GM10248 (cell line): ENCODE results near the gene MYO1C.
"Not testable (repeated sequence)": the region's sequence is repeated elsewhere in the genome, so short reads cannot be mapped to it uniquely, and the experiment has no call there.

Experiments used
- CTCF ChIA-PET: fragments of 300-600 bp; sonication (Branson Sonifier 250); formaldehyde crosslinking; extraction: SDS; loops from one replicate; lab custom pipeline; 2021; ENCODE audit warnings: antibody characterized with exemption; lab: Yijun Ruan, JAX
- POLR2A ChIA-PET: fragments of 350-650 bp; sonication (Branson Sonifier 250); formaldehyde crosslinking; extraction: SDS; loops from one replicate; lab custom pipeline; 2020; ENCODE audit warnings: antibody characterized with exemption; lab: Yijun Ruan, JAX
- DNase-seq: peaks from one replicate; pipeline ENCODE4 v3.0.0; 2012; ENCODE audit errors: extremely low spot score
- CTCF ChIP-seq: IDR thresholded peaks from 2 replicates; pipeline ENCODE4 v1.5.1; 2012; ENCODE audit warnings: mild to moderate bottlenecking, low read depth; ENCODE audit errors: extremely low read depth, missing control alignments, control extremely low read depth

Gene MYO1C

DNA sequence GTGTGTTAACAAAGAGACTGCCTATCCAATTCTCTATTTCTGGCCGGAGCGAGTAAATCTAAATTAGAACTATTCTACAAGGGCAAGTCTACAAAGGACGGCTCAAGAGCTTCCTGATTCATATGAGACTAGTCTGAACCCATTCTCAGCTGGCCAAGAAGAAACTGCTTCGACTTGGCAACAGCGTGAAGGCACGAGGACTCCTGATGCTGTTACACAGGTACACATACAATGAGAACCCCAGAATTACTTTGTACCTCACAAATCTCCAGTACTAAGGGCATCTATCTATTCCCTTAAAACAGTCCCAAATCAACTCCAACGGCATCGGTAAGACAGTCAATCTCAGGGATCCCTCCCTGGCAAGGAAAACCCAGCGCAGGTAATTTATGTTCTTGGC is 37.9 kb downstream of the MYO1C start:
- DNase-seq: no peak

GRCh38 chr17:1453694-1454093 is 38.8 kb downstream of the MYO1C start:
- ChIA-PET CTCF (interaction anchor here (0.8 to 2.5 kb wide), 6 partner anchors 9 to 88 kb away, joined by 3 to 12 read pairs (median 3); no protein-coding TSS in a partner anchor), POLR2A (interaction anchor here (0.6 to 1.8 kb wide), 2 partner anchors 21 to 25 kb away, joined by 3 to 4 read pairs; no protein-coding TSS in a partner anchor)
- DNase-seq: not testable (repeated sequence)

More for the DNA sequence above, 37.9 kb downstream of the MYO1C start:
- CTCF ChIA-PET: interaction anchor here (0.8 to 2.5 kb wide), 7 partner anchors 9 to 89 kb away, joined by 3 to 12 read pairs (median 3); partner anchors contain the start of gene INPP5K
- POLR2A ChIA-PET: interaction anchor here (1.8 kb wide), 1 partner anchor 20 kb away, joined by 4 read pairs; no protein-coding TSS in a partner anchor
- TF ChIP-seq CTCF: no peak

DNA sequence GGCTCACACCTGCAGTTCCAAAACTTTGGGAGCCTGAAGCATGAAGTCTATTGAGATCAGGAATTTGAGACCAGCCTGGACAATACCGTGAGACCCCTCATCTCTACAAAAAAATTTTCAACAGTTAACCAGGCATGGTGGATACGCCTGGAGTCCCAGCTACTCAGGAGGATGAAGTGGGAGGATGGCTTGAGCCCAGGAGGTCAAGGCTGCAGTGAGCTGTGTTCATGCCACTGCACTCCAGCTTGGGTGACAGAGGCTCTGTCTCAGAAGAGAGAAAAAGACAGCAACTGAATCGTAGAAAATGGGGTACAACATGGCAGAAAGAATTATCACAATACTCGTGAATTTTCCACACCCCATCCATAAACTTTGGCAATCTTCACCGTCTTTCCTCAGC is 39.6 kb downstream of the MYO1C start:
- DNase-seq: no peak
- TF ChIP-seq CTCF: no peak
- POLR2A ChIA-PET: interaction anchor here (1.8 kb wide), 1 partner anchor 22 kb away, joined by 4 read pairs; no protein-coding TSS in a partner anchor
- CTCF ChIA-PET: interaction anchor here (2.5 kb wide), 1 partner anchor 87 kb away, joined by 12 read pairs; no protein-coding TSS in a partner anchor

GRCh38 chr17:1450261-1450660 is 42.2 kb downstream of the MYO1C start:
- CTCF ChIA-PET: interaction anchor here (2.4 kb wide), 1 partner anchor 85 kb away, joined by 11 read pairs; no protein-coding TSS in a partner anchor
- DNase-seq, POLR2A ChIA-PET: not testable (repeated sequence)

DNA sequence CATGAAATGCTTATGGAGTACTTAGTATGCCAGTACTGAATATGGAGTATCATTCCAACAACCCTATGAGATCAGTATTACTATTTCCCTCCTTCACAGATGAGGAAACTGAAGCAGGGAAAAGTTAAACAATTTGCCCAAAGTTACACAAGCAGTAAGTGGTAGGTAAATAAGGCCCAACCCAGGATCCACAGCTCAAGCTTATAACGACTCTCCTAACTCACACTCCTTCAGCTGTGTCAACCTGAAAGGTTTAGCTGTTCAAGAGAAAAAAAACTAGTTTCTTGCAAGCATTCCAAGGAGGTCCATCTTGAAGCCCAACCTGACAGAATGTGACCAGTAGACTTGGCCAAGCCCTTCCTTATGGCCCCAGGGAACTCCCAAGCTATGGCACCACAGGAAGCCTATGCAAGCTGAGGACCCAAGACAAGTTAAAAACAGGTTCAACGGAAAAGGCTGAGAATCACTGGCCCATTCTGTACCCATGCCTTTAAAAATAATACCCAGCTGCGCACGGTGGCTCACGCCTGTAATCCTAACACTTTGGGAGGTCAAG is 43.0 kb downstream of the MYO1C start:
- ChIA-PET CTCF (interaction anchor here (2.4 kb wide), 1 partner anchor 84 kb away, joined by 11 read pairs; no protein-coding TSS in a partner anchor), POLR2A (no interaction called here)
- TF ChIP-seq CTCF: no peak
- DNase-seq: no peak

- ChIA-PET POLR2A (no interaction called here), CTCF (interaction anchor here (1.0 kb wide), 1 partner anchor 81 kb away, joined by 3 read pairs; no protein-coding TSS in a partner anchor)
- no peak for TF ChIP-seq CTCF
- no peak for DNase-seq
These were observed 45.4 kb downstream of the MYO1C start for GRCh38 chr17:1447052-1447451.

GRCh38 chr17:1446201-1446600 is 46.3 kb downstream of the MYO1C start:
- ChIA-PET CTCF (no interaction called here), POLR2A (no interaction called here)
- DNase-seq: no peak
- no peak for TF ChIP-seq CTCF

GRCh38 chr17:1445695-1446094 is 46.8 kb downstream of the MYO1C start:
- POLR2A ChIA-PET: not testable (repeated sequence)

GRCh38 chr17:1442721-1443120 is 49.8 kb downstream of the MYO1C start:
- POLR2A ChIA-PET: interaction anchor here (0.7 kb wide), 1 partner anchor 71 kb away, joined by 5 read pairs; no protein-coding TSS in a partner anchor
- not testable (repeated sequence) for DNase-seq
- CTCF ChIA-PET: interaction anchor here (1.6 to 1.9 kb wide), 2 partner anchors 77 to 183 kb away, joined by 4 to 9 read pairs; no protein-coding TSS in a partner anchor

More at GRCh38 chr17:1445695-1446094, 46.8 kb downstream of the MYO1C start:
- not testable (repeated sequence) for DNase-seq
- CTCF ChIA-PET: interaction anchor here (1.2 kb wide), 1 partner anchor 10 kb away, joined by 3 read pairs; the partner anchor contains the start of gene CRK
